ENCODE results near the gene RNF135. TPM values are rescaled to one million over a fixed set of nuclear protein-coding genes. Genes with fewer than 3 reads are reported as not detected.

The RNF135 gene
- total RNA-seq, 2 experiments from 2014 or later: 6.1 to 6.9 TPM

DNA sequence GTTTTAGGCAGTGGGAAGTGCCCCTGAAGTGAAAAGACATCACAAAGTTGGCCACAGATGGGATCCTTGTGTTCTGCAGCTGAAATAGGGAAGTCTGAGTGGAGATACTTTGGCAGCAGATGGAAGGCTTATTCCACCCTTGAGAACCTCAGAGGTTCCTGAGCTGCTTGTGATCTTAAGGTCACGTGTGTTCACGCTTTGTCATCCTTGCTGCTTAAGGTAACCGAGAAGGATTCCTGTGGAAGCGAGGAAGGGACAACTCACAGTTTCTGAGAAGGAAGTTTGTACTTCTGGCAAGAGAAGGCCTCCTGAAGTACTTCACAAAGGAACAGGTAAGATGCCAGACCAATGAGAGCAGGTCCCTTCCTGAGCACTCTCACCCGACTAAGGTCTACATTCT is 36.9 kb upstream of the RNF135 start:
- H3K27me3 Mint-ChIP-seq: no peaks in the 10 kb centered on the region
- ChIA-PET CTCF (no interaction called here), POLR2A (no interaction called here)
- no peaks in the 10 kb centered on the region for H3K36me3 Mint-ChIP-seq (ENCODE audit: low read depth)
- no peak overlapping the region for H3K4me3 Mint-ChIP-seq
- H3K27ac Mint-ChIP-seq: no peak overlapping the region
- no peaks in the 10 kb centered on the region for H3K9me3 Mint-ChIP-seq
- no peak for DNase-seq
- H3K4me1 Mint-ChIP-seq: peaks cover 4% of the 10 kb centered on the region

DNA sequence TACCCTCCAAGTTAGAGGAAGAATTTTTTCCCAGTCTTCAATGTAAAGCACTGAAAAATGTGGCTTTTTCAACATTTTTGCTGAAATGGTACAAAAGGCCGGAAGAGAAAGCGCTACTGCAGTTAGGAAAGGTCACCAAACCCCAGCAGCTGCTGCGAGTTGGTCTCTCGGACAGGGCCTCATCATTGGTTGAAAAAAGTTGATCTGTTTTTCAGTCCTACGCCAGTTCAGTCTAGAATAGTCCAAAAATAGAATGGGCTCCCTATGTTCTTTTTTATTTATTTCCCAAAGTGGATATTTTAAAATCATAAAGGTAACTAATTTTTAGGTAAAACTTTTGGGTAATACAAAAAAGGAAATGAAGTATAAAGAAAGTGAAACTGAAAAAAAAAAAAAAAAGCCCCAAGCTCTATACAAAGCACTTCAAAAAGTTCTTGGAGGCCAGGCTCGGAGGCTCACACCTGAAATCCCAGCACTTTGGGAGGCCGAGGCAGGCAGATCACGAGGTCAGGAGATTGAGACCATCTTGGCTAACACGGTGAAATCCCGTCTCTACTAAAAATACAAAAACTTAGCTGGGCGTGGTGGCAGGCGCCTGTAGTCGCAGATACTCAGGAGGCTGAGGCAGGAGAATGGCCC is 31.7 kb upstream of the RNF135 start:
- no peak overlapping the region for H3K4me3 Mint-ChIP-seq
- peak; percentile 23 for DNase-seq
- H3K36me3 Mint-ChIP-seq (ENCODE audit: low read depth): no peaks in the 10 kb centered on the region
- H3K27me3 Mint-ChIP-seq: no peaks in the 10 kb centered on the region
- peaks cover 7% of the 10 kb centered on the region for H3K9me3 Mint-ChIP-seq
- H3K27ac Mint-ChIP-seq: peak overlapping the region; percentile 81
- peaks cover 16% of the 10 kb centered on the region for H3K4me1 Mint-ChIP-seq
- ChIA-PET CTCF (interaction anchor here (0.6 to 0.9 kb wide), 4 partner anchors 9 to 19 kb away, joined by 3 to 4 read pairs (median 3); no protein-coding TSS in a partner anchor), POLR2A (interaction anchor here (0.8 kb wide), 1 partner anchor 30 kb away, joined by 4 read pairs; no protein-coding TSS in a partner anchor)

- H3K4me3 Mint-ChIP-seq: no peak overlapping the region
- peaks cover 7% of the 10 kb centered on the region for H3K9me3 Mint-ChIP-seq
- H3K27ac Mint-ChIP-seq: no peak overlapping the region
- H3K36me3 Mint-ChIP-seq (ENCODE audit: low read depth): no peaks in the 10 kb centered on the region
- no peaks in the 10 kb centered on the region for H3K27me3 Mint-ChIP-seq
- ChIA-PET CTCF (no interaction called here), POLR2A (no interaction called here)
- no peak for DNase-seq
- peaks cover 16% of the 10 kb centered on the region for H3K4me1 Mint-ChIP-seq
Measured at GRCh38 chr17:30942308-30943079, 28.3 kb upstream of the RNF135 start.

- Mint-ChIP-seq H3K27me3 (no peaks in the 10 kb centered on the region), H3K4me1 (peaks cover under 1% of the 10 kb centered on the region), H3K36me3 (ENCODE audit: low read depth) (no peaks in the 10 kb centered on the region), H3K9me3 (no peaks in the 10 kb centered on the region), H3K27ac (no peak overlapping the region), H3K4me3 (no peak overlapping the region)
- no peak for DNase-seq
- CTCF ChIA-PET: interaction anchor here (0.6 kb wide), 1 partner anchor 205 kb away, joined by 3 read pairs; no protein-coding TSS in a partner anchor
- POLR2A ChIA-PET: no interaction called here
Measured at GRCh38 chr17:30947796-30948195, 23.0 kb upstream of the RNF135 start.

DNA sequence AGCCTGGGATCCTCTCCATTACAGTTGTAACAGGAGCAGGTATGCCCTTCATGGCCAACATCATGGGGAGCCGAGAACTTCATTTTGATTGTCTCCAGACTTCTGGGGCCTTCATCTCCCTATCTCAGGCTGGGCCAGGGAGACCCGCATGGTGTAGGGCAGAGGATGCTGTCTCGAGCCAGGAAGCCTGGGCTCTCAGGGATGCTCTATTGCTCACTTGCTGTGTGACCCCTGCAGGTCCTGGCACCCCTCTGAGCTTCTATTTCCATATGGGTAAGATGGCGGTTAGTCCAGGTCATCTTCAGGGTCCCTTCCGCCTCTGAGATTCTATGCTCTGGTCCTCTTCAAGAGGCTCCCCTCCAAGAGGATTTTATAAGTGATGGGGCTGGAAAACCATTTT is 20.6 kb upstream of the RNF135 start:
- Mint-ChIP-seq H3K4me3 (no peak overlapping the region), H3K27me3 (no peaks in the 10 kb centered on the region), H3K36me3 (ENCODE audit: low read depth) (no peaks in the 10 kb centered on the region), H3K4me1 (no peaks in the 10 kb centered on the region), H3K27ac (no peak overlapping the region), H3K9me3 (no peaks in the 10 kb centered on the region)
- ChIA-PET CTCF (no interaction called here), POLR2A (no interaction called here)
- no peak for DNase-seq

- no peaks in the 10 kb centered on the region for H3K9me3 Mint-ChIP-seq
- H3K4me3 Mint-ChIP-seq: no peak overlapping the region
- no peak for DNase-seq
- ChIA-PET CTCF (no interaction called here), POLR2A (no interaction called here)
- H3K36me3 Mint-ChIP-seq (ENCODE audit: low read depth): no peaks in the 10 kb centered on the region
- H3K27me3 Mint-ChIP-seq: no peaks in the 10 kb centered on the region
- no peaks in the 10 kb centered on the region for H3K4me1 Mint-ChIP-seq
- H3K27ac Mint-ChIP-seq: no peak overlapping the region
Measured at GRCh38 chr17:30950669-30951399, 20.0 kb upstream of the RNF135 start.

DNA sequence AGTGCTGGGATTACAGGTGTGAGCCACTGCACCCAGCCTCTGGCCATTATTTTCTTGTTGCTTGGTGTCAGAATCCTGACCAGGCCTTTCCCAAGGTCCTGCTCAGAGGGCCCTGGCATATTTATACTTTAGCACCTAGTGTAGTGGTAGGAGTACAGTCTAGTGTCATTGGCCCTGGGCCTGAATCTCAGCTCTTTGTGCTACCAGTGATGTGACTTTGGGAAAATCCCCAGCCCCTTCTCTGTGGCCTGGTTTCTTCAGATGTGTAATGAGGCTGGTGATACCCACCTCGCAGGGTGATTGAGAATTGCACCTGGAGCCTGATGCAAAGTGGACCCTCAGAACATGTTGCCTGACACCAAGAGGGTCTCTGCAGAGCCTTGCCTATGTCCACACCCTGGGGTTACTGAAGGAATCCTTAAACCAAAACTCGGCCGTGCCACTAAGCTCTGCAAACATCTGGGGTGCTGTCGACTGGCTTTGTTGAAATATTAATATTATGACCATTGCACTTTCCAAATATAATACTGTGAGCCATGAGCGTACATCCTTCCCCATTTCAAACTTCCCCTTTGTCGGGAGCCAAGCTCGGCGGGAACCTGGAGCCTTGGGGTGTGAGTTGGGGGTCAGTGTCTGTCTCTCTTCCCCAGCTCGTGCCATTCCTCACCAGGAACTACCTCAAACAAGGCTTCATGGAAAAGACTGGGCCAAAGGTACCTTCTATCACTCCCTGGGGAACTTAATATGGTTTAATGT is 18.0 kb upstream of the RNF135 start:
- Mint-ChIP-seq H3K4me3 (no peak overlapping the region), H3K9me3 (no peaks in the 10 kb centered on the region), H3K4me1 (no peaks in the 10 kb centered on the region), H3K27ac (no peak overlapping the region), H3K36me3 (ENCODE audit: low read depth) (no peaks in the 10 kb centered on the region), H3K27me3 (peaks cover 2% of the 10 kb centered on the region)
- DNase-seq: no peak
- ChIA-PET POLR2A (interaction anchor here (0.6 kb wide), 1 partner anchor 388 kb away, joined by 3 read pairs; no protein-coding TSS in a partner anchor), CTCF (interaction anchor here (0.6 kb wide), 1 partner anchor 552 kb away, joined by 3 read pairs; no protein-coding TSS in a partner anchor)

DNA sequence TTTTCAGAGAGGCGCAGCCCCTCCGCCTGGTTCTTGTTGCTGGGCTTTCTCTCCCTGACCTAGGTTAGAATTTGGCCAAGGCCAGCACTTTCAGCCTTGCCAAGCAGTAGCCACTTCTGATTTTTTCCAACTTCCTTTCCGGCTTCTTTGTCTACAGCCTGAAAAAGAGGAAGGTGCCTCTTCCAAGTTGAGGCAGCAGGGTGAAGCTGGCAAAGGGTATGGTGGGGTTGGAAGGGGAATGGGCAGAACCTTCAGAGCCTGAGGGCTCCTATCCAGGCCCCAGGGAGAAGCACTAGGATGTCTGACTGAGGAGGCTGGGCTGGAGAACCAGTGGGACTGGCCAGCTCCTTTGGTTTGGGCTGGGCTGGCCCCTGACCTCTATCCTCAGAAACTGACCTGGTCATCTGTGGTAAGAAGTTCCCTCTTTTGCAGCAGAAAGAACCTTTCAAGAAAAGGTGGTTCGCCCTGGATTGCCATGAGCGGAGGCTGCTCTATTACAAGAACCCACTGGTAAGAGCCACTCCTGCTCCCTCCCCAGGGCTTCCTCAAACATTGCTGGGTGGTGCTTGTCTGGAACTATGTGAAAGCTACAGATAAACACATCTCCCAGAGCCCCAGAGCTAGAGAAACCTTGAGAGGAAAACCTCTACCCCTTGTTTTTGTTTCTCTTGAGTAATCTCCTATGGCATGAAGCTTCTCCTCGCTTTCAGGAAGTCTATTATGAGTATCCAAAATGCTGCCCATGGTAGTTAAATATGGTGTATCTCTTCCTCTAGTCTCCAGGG is 16.6 kb upstream of the RNF135 start:
- POLR2A ChIA-PET: no interaction called here
- DNase-seq: no peak
- CTCF ChIA-PET: interaction anchor here (1.4 kb wide), 1 partner anchor 26 kb away, joined by 3 read pairs; no protein-coding TSS in a partner anchor
- no peaks in the 10 kb centered on the region for H3K36me3 Mint-ChIP-seq (ENCODE audit: low read depth)
- H3K9me3 Mint-ChIP-seq: no peaks in the 10 kb centered on the region
- peaks cover 12% of the 10 kb centered on the region for H3K27me3 Mint-ChIP-seq
- no peak overlapping the region for H3K4me3 Mint-ChIP-seq
- H3K27ac Mint-ChIP-seq: no peak overlapping the region
- no peaks in the 10 kb centered on the region for H3K4me1 Mint-ChIP-seq

DNA sequence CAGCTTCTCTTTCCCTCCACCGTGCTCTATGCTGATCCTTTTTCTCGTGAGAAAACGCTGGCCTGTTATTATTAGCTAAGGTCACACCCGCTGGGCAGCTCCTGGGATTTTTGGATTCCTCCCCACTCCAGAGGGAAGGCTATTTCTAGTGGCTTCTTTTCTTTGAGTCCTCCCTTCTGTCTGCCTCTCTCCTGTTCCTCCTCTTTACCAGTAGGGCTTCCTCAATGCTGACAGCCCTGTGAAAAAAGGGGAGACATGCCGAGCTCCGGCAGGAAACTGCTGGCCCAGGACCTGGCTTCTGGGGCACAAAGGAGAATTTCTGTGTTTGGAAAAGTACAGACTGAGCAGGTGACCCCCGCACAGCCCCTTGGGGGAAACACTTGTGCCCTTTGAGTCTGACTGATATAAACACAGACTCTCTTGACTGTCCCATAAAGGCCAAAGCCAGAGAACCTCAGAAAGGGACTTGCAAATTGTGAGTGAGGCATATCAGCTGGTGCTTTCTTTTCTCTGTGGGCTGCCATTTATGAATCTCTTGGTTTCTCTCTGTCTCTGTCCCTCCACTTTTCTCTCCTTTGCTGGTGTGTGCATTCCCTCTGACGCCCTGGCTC is 14.0 kb upstream of the RNF135 start:
- H3K9me3 Mint-ChIP-seq: no peaks in the 10 kb centered on the region
- no peak overlapping the region for H3K27ac Mint-ChIP-seq
- no peak for DNase-seq
- peaks cover 12% of the 10 kb centered on the region for H3K27me3 Mint-ChIP-seq
- POLR2A ChIA-PET: no interaction called here
- CTCF ChIA-PET: interaction anchor here (1.1 to 1.3 kb wide), 3 partner anchors 14 to 25 kb away, joined by 3 to 4 read pairs (median 3); partner anchors contain the start of gene RNF135
- no peak overlapping the region for H3K4me3 Mint-ChIP-seq
- H3K4me1 Mint-ChIP-seq: peaks cover 3% of the 10 kb centered on the region
- no peaks in the 10 kb centered on the region for H3K36me3 Mint-ChIP-seq (ENCODE audit: low read depth)

GRCh38 chr17:30957741-30958140 is 13.1 kb upstream of the RNF135 start:
- Mint-ChIP-seq H3K27me3 (peaks cover 12% of the 10 kb centered on the region), H3K4me3 (no peak overlapping the region), H3K9me3 (no peaks in the 10 kb centered on the region), H3K36me3 (ENCODE audit: low read depth) (no peaks in the 10 kb centered on the region), H3K4me1 (peaks cover 3% of the 10 kb centered on the region), H3K27ac (no peak overlapping the region)
- CTCF ChIA-PET: interaction anchor here (1.3 kb wide), 1 partner anchor 13 kb away, joined by 4 read pairs; the partner anchor contains the start of gene RNF135
- POLR2A ChIA-PET: no interaction called here
- no peak for DNase-seq

DNA sequence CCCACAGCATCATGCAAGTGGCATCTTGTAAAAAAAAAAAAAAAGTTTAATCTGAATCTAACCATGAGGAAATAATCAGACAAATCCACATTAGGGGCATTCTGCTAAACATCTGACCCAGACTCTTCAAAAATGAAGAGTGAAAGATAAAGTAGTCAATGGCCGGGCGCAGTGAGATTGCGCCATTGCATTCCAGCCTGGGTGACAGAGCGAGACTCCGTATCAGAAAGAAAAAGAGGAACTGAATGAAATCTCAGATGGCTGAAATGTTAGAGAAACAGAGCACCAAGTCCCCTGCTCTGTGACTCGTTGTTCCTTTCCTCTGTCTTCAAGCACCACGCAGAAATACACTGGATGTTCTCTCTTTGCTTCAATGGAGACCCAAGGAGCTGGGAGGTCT is 12.7 kb upstream of the RNF135 start:
- DNase-seq: no peak
- ChIA-PET CTCF (no interaction called here), POLR2A (no interaction called here)
- Mint-ChIP-seq H3K4me1 (peaks cover 3% of the 10 kb centered on the region), H3K27ac (no peak overlapping the region), H3K9me3 (no peaks in the 10 kb centered on the region), H3K27me3 (peaks cover 12% of the 10 kb centered on the region), H3K4me3 (no peak overlapping the region), H3K36me3 (ENCODE audit: low read depth) (no peaks in the 10 kb centered on the region)

All from activated CD4-positive, alpha-beta T cell treated with anti-CD3 and anti-CD28 coated beads, Interleukin-2, amount 10 ng/mL, durations not matched to agents 7 days and 5 days (primary cell).